Astrocyte (in vitro differentiated cells and primary cell): Measurements from ENCODE around the gene ST6GALNAC1. TPM values are rescaled to one million over a fixed set of nuclear protein-coding genes. Genes with fewer than 3 reads are reported as not detected.

ENCODE experiments used
- DNase-seq: peaks from one replicate; pipeline ENCODE4 v3.0.0-alpha.2; 2010; ENCODE audit warnings: low read depth
- FAIRE-seq: peaks from 2 replicates; lab custom pipeline; 2011; peaks lifted over from hg19 to GRCh38; lab: Jason Lieb, UNC
- H2AFZ ChIP-seq: 2 replicates; pipeline ENCODE4 v1.6.0; 2012; ENCODE audit warnings: low read depth, low read length, inconsistent platforms
- H3K27ac ChIP-seq: 2 replicates; pipeline ENCODE4 v1.5.1; 2011; ENCODE audit warnings: low read depth, low read length, inconsistent platforms
- H3K27me3 ChIP-seq: 2 replicates; pipeline ENCODE4 v1.6.0; 2011; ENCODE audit warnings: low read length, inconsistent platforms; ENCODE audit not compliant: insufficient read depth
- H3K36me3 ChIP-seq: 2 replicates; pipeline ENCODE4 v1.5.1; 2011; ENCODE audit warnings: low read length, inconsistent platforms; ENCODE audit not compliant: insufficient read depth
- H3K4me1 ChIP-seq: 2 replicates; pipeline ENCODE4 v1.5.1; 2011; ENCODE audit warnings: low read length, inconsistent platforms; ENCODE audit not compliant: insufficient read depth
- H3K4me2 ChIP-seq: 2 replicates; pipeline ENCODE4 v1.6.0; 2012; ENCODE audit warnings: low read length, inconsistent platforms
- H3K4me3 ChIP-seq: 2 replicates; pipeline ENCODE4 v1.5.1; 2011; ENCODE audit warnings: low read depth, mild to moderate bottlenecking, low read length, inconsistent platforms; ENCODE audit not compliant: insufficient read depth
- H3K79me2 ChIP-seq: 2 replicates; pipeline ENCODE4 v1.6.0; 2012; ENCODE audit warnings: mild to moderate bottlenecking, low read length, inconsistent platforms; ENCODE audit not compliant: insufficient read depth
- H3K9ac ChIP-seq: 2 replicates; pipeline ENCODE4 v1.6.0; 2012; ENCODE audit warnings: mild to moderate bottlenecking, low read length, inconsistent platforms
- H3K9me3 ChIP-seq: 2 replicates; pipeline ENCODE4 v1.5.1; 2012; ENCODE audit warnings: low read depth, mild to moderate bottlenecking, low read length, inconsistent platforms; ENCODE audit not compliant: insufficient read depth
- H4K20me1 ChIP-seq: 2 replicates; pipeline ENCODE4 v1.6.0; 2012; ENCODE audit warnings: low read length, inconsistent platforms; ENCODE audit not compliant: insufficient read depth
- H3K27ac Mint-ChIP-seq: one replicate; pipeline ENCODE4 v1.8.0; 2021; ENCODE audit warnings: mild to moderate bottlenecking, mixed read lengths; ENCODE audit not compliant: unreplicated experiment
- H3K27me3 Mint-ChIP-seq: one replicate; pipeline ENCODE4 v1.8.0; 2021; ENCODE audit warnings: low read depth, mixed read lengths; ENCODE audit not compliant: unreplicated experiment
- H3K36me3 Mint-ChIP-seq: one replicate; pipeline ENCODE4 v1.8.0; 2021; ENCODE audit warnings: low read depth, mixed read lengths; ENCODE audit not compliant: unreplicated experiment
- H3K4me1 Mint-ChIP-seq: one replicate; pipeline ENCODE4 v1.8.0; 2021; ENCODE audit warnings: low read depth, mixed read lengths; ENCODE audit not compliant: unreplicated experiment
- H3K4me3 Mint-ChIP-seq: one replicate; pipeline ENCODE4 v1.8.0; 2021; ENCODE audit warnings: mild to moderate bottlenecking, moderate library complexity, mixed read lengths; ENCODE audit not compliant: unreplicated experiment
- H3K9me3 Mint-ChIP-seq: one replicate; pipeline ENCODE4 v1.8.0; 2021; ENCODE audit warnings: mild to moderate bottlenecking, mixed read lengths; ENCODE audit not compliant: unreplicated experiment
- CTCF ChIP-seq: IDR thresholded peaks from 2 replicates; pipeline ENCODE4 v1.5.1; 2011; ENCODE audit warnings: low read depth, mild to moderate bottlenecking, inconsistent platforms, low read length, moderate library complexity; ENCODE audit not compliant: insufficient read depth
- EZH2 ChIP-seq: IDR thresholded peaks from 2 replicates; pipeline ENCODE4 v1.6.1; 2012; ENCODE audit warnings: mild to moderate bottlenecking, low read length, inconsistent platforms; ENCODE audit not compliant: insufficient read depth
- total RNA-seq: library from RNA; stranded (reverse); gene quantifications from 2 replicates; pipeline ENCODE4 v1.2.1, GENCODE V29; 2021

ST6GALNAC1 gene
- total RNA-seq, 1 donor from 2014 or later, result not detected

- Histone ChIP-seq H4K20me1 (peaks cover 13% of the 10 kb centered on the region), H3K27ac (no peak overlapping the region), H3K79me2 (no peaks in the 10 kb centered on the region), H3K9me3 (no peaks in the 10 kb centered on the region), H3K27me3 (no peaks in the 10 kb centered on the region), H3K9ac (no peak overlapping the region), H3K4me1 (peaks cover 12% of the 10 kb centered on the region), H3K4me3 (no peak overlapping the region), H3K36me3 (no peaks in the 10 kb centered on the region), H2AFZ (no peak overlapping the region), H3K4me2 (no peak overlapping the region)
- FAIRE-seq (no peak), DNase-seq (no peak)
- Mint-ChIP-seq H3K27me3 (no peaks in the 10 kb centered on the region), H3K4me1 (peaks cover 12% of the 10 kb centered on the region), H3K9me3 (no peaks in the 10 kb centered on the region), H3K4me3 (no peak overlapping the region), H3K36me3 (peaks cover 13% of the 10 kb centered on the region), H3K27ac (no peak overlapping the region)
- TF ChIP-seq EZH2 (no peak), CTCF (no peak)
These were observed 33.1 kb upstream of the ST6GALNAC1 start for GRCh38 chr17:76676629-76677028.

GRCh38 chr17:76675648-76676047 lies 32.1 kb upstream of the ST6GALNAC1 start:
- Histone ChIP-seq H3K4me3 (no peak overlapping the region), H3K9ac (no peak overlapping the region), H3K27ac (no peak overlapping the region), H3K4me1 (peaks cover 14% of the 10 kb centered on the region), H3K36me3 (no peaks in the 10 kb centered on the region), H3K4me2 (no peak overlapping the region), H3K79me2 (no peaks in the 10 kb centered on the region), H2AFZ (no peak overlapping the region), H4K20me1 (peaks cover 3% of the 10 kb centered on the region), H3K9me3 (no peaks in the 10 kb centered on the region), H3K27me3 (no peaks in the 10 kb centered on the region)
- TF ChIP-seq EZH2 (no peak), CTCF (no peak)
- H3K27me3 Mint-ChIP-seq, result no peaks in the 10 kb centered on the region
- peaks cover 10% of the 10 kb centered on the region for H3K36me3 Mint-ChIP-seq
- no peaks in the 10 kb centered on the region for H3K9me3 Mint-ChIP-seq
- DNase-seq (no peak), FAIRE-seq (no peak)
- H3K4me3 Mint-ChIP-seq, result no peak overlapping the region
- peaks cover 13% of the 10 kb centered on the region for H3K4me1 Mint-ChIP-seq
- peak overlapping the region; percentile 58 for H3K27ac Mint-ChIP-seq

- Histone ChIP-seq H3K4me2 (no peak overlapping the region), H3K79me2 (no peaks in the 10 kb centered on the region), H3K4me1 (peaks cover 14% of the 10 kb centered on the region), H3K27me3 (no peaks in the 10 kb centered on the region), H4K20me1 (no peaks in the 10 kb centered on the region), H3K4me3 (no peak overlapping the region), H3K9me3 (no peaks in the 10 kb centered on the region), H2AFZ (no peak overlapping the region), H3K27ac (no peak overlapping the region), H3K36me3 (no peaks in the 10 kb centered on the region), H3K9ac (no peak overlapping the region)
- FAIRE-seq, result no peak
- Mint-ChIP-seq H3K27ac (no peak overlapping the region), H3K4me1 (peaks cover 13% of the 10 kb centered on the region), H3K9me3 (no peaks in the 10 kb centered on the region), H3K36me3 (peaks cover 10% of the 10 kb centered on the region), H3K4me3 (no peak overlapping the region), H3K27me3 (no peaks in the 10 kb centered on the region)
- no peak for TF ChIP-seq CTCF
- TF ChIP-seq EZH2, result no peak
- DNase-seq, result no peak
These were observed 31.0 kb upstream of the ST6GALNAC1 start for GRCh38 chr17:76674600-76674999.
